GM21619 (cell line): ENCODE measurements around the gene TINAG.

ENCODE experiments used
- ATAC-seq: cut with Tn5 transposase; IDR thresholded peaks from one replicate; pipeline ENCODE4 v1.9.1; 2021; ENCODE audit not compliant: unreplicated experiment

The TINAG gene

GRCh38 chr6:54308289-54308985 lies at the start of gene TINAG:
Gene TINAG, plus strand, starts transcription at chr6:54308441. Its CDS starts 110 bp downstream, at chr6:54308551.
- peak; percentile 37 for ATAC-seq

- ATAC-seq = no peak
These were observed 48.2 kb upstream of the TINAG start for GRCh38 chr6:54260025-54260424.

DNA sequence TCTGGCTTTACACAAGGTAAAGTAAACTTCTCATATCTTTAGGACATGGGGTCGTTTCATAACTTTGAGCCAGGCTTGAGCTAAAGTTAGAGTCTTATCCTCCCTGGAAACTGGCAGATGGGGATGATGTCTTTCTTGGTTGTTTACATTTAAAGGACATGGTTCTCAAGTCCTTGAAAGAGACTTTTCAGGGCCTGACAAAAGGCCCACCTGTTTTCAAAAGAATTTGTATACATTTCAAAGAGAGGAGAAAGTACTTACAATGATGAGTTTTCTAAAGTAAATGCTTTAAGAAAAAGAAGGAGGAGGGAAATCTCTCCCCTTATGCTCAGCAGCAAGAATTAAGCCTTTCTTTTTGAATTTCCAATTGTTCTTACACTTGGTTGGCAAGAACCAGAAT lies 45.7 kb upstream of the TINAG start:
- ATAC-seq = no peak

GRCh38 chr6:54262971-54263370 lies 45.3 kb upstream of the TINAG start:
- ATAC-seq = no peak

DNA sequence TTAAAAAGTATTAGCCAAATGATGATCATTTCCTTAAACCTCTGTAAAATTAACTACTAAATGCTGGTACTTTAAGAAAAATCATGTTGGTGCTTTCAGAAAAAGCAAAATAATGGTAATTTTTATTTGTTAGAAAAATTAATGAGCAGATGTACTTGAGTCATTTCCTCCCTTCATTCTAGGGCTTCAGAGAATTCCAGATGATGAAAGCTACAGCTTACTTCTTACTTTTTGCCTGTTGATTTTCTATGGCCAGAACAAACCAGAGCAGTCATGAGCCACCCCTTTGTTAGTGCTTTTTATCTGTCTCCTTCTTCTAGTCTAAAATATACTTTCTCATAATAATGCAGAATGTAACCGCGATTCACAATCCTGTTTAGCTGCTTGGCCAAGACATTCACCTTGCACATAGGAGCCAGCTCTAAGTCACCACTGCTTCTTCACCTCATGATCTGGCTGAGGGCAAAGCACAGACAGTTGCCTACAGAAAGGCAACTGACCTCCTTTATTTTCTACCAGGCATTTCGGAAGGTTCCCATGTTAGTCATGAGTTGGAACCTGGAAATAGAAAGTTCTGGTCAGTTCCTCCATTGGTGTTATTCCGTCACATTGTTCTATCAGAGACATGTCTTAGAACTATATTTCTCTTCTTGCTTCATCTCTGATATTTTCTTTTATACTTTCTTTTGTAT lies 43.5 kb upstream of the TINAG start:
- no peak for ATAC-seq

DNA sequence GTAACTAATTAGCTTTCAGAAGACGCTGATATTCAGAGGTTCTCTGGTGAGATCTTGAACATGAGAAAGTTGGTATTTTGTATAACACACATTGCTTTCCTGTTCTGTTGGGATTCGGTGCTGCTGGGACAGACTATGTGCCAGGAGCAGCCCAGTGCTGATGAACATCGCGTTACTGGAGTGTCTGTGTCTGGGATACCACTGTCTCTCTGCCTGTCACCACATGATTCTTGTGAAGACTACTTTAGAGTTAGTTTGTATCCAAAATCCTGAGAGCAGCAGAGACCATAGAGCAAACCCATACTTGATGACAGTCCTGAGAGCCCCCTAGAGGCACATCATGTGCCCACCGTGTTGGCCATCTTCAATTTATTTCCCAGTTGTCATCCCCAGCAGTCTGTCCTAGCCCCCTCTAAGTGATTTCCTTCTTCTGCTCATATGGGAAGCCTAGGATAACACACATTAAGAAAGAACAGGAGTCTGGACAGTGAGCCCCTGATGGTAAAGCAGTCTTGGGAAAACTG lies 41.8 kb upstream of the TINAG start:
- no peak for ATAC-seq

DNA sequence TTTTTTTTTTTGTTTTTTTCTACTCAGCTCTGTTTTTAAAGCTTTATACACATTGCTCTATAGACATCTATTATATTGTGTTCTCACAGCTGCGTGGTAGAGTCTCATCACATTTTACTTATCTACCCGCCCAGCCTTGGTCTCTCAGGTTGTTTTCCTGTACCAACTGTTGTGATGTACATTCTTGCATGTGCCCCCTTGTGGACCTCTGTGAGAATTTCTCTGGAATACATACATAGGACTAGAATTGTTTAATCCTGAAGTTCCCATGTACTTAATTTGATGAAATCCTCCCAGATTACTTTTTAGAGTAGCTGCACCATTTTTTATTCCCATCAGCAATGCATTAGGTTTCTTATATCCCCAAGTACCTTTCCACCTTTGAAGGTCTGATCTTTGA lies 40.4 kb upstream of the TINAG start:
- ATAC-seq = peak; percentile 53

GRCh38 chr6:54273214-54273820 lies 34.9 kb upstream of the TINAG start:
- no peak for ATAC-seq

DNA sequence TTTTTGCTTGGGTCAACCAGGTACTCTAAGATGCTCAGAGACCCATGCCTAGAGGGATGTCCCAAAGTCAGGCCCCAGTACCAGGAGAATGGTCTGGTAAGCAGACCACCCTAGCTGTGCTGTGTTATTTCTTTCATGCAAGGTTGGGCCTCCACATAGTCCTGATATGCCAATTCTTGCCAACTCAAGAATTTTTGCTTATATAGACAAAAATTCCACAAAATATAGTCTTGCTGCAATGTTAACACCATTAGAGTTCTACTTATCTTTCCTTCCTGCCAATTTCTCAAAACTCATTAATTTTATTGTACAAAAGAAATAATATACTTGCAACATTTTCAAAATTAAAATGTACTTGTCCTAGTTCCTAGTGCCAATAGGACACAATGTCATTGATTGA lies 33.9 kb upstream of the TINAG start:
- no peak for ATAC-seq

DNA sequence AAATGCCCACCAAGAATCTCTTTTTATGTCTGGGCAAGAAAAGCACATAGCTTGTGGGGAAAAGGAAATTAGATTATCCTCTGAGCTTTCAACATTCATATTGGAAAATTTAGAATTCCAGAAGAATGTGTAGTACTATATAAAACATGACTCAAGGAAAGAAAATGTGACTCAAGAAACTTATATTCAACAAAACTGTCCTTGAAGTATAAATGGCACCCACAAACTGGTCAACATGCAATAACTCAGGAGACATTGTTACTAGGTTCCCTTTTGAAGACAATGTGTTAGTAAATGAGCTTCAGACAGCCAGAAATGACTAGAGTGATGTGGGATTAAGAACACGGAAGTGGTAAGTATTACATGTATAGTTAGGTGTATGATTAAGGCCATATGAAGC lies 26.1 kb upstream of the TINAG start:
- no peak for ATAC-seq

DNA sequence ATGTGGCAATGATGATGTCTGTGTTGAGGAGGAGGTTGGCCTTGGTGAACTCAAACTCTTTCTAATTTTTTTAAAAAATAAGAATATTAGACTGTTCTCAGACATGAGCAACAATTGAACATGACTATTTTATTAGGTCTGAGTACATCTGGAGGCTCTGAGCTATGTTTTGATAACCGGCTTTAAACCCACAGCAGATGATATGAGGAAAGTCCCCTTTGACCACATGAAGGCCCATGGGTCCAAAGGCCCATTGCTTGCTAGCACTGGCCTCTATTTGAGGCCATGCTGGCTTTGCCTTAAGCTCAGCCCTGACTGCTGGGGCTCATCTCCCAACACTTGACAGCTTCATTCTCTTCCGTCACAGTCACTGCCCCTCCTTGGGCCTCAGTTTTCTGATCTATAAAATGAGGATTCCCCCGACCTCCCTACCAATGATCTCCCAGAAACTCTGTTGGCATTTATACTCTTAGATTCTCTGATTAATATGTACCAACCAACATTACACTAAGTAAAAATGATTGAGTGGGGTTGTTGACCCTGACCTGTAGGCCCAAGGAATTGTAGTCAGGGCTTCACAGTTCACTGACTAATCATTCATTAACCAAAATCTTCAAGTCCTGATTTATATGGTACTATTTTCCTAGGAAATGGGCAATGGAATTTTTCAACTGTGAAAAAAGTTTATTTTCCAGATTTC lies 23.9 kb upstream of the TINAG start:
- no peak for ATAC-seq

DNA sequence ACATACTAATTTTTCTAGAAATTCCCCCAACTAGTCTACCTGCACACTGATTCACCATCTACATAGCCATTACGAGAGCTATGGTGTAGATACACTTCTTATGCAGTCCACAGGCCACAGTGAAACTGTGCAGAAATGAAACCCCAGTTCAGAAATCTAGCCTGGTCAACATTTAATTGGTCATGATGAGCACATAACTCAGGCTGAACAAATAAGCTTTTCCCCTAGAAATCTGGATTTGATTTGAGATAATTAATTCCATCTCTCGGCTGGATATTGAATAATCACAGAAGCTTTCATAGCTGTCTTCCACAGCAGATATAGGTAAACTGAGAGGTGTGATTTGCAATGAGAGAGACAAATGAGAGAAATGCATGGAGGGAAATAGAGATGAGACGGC lies 22.6 kb upstream of the TINAG start:
- ATAC-seq = no peak

DNA sequence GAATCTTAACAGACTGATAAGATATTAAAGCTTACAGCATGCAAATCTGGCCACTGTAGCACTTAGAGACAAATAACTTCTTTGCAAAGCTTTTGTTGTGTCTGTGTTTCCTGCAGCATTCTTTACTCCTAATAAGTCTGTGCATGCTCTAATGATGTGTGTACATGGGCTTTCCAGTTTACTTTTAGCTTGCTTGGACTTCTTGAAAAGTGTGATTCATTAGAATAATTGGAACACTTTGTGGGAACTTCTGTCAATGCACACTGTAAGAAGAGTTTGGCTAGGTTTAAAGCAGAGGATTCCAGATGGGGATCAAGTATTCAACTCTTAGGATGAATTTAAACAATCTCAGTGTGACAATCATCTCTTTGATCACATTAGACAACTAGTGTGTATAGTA lies 22.1 kb upstream of the TINAG start:
- no peak for ATAC-seq

- ATAC-seq = no peak
These were observed 19.8 kb upstream of the TINAG start for GRCh38 chr6:54288474-54288873.

DNA sequence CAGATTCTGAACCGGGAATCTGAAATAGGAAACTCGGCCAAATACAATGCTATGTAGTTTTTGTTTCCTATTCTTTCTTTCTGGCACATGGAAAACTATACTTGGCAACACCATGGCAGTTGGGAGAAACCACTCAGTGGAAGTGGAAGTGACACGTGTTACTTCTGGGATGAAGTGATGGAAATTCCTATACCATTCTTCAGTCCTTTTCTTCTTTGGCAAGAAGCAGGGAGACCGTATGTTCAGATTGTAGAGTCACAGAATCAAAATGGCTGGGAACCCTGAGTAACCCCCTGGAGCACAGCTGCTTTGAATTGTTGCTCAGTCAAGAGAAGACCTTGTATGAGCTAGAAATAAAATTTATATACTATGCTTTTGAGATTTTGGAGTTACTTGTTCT lies 18.8 kb upstream of the TINAG start:
- ATAC-seq = no peak

- ATAC-seq = peak; percentile 69
These were observed 17.1 kb upstream of the TINAG start for GRCh38 chr6:54291146-54291545.

GRCh38 chr6:54291738-54292137 lies 16.5 kb upstream of the TINAG start:
- ATAC-seq = peak; percentile 89

DNA sequence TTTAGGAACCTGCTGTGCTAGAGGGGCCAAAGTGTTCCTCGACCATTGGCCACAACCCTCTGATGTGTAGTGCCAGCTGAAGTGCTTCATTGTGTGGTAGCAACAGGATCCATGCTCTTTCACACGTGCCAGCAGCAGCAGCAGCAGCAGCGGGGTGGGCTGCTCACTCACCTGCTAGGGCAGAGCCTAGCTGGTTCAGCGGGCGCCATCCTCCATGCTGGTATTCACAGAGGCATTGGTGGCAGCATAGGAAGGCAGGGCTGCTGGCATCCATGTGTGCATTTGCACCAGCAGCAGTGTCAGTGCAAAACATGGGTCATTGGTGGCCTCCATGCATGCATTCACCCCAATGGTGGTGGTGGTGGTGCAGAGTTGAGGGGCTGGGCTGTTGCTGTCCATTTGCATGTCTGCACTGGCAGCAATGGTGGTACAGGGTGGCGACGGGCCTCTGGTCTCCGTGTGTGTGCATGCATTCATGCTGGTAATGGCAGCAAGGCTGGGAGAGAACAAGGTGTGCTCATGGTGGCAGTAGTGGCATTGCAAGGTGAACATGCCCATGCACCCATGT lies 13.2 kb upstream of the TINAG start:
- no peak for ATAC-seq

- no peak for ATAC-seq
These were observed 8.5 kb upstream of the TINAG start for GRCh38 chr6:54299542-54300269.

GRCh38 chr6:54301770-54302169 lies 6.5 kb upstream of the TINAG start:
- ATAC-seq = no peak
